ENCODE measurements around the gene TAS2R60.

The TAS2R60 gene

DNA sequence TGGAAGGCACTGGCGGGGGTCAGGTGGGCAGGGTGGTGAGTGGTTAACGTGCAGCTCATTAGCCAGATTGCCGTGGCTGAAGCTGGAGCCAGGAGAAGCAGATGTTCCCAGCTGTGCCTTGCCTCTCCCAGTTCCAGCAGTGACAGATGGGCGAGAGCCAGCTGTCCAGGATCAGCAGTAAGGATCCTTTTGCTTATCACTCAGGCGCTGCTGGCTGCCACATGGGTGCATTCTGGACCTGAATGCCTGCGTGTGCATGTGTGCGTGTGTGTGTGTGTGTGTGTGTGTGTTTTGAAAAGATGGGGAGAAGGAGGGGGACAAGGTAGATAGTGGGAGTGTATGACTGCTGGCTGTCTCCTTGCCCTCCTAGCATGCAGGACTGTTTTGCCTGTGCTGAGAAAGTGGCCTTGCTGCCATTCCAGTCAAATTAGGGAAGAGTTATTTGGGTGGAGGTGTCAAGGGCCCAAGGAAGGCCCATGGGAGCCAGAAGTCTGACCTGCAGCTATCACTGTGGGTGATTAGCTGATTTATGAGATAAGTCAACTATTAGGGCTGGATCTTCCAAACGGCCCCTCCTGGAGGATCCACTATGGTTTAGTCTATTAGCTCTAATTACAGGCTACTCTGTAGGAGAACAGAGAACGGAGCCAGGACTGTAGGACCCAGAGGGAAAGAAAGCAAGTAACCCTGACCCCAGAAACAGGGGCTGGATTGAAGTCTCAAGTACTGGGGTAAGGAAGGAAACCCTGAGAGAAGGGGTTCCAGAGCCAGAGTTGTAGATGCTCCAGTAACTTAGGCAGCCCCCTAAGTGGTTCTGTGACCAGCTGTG is 37.9 kb upstream of the TAS2R60 start:
- POLR2A ChIA-PET = no interaction called here
- no peak for DNase-seq (ENCODE audit: extremely low spot score)
- CTCF ChIA-PET = interaction anchor here (1.5 to 7.5 kb wide), 5 partner anchors 11 to 331 kb away, joined by 3 to 63 read pairs (median 5); no protein-coding TSS in a partner anchor
- TF ChIP-seq, protein P1, sequence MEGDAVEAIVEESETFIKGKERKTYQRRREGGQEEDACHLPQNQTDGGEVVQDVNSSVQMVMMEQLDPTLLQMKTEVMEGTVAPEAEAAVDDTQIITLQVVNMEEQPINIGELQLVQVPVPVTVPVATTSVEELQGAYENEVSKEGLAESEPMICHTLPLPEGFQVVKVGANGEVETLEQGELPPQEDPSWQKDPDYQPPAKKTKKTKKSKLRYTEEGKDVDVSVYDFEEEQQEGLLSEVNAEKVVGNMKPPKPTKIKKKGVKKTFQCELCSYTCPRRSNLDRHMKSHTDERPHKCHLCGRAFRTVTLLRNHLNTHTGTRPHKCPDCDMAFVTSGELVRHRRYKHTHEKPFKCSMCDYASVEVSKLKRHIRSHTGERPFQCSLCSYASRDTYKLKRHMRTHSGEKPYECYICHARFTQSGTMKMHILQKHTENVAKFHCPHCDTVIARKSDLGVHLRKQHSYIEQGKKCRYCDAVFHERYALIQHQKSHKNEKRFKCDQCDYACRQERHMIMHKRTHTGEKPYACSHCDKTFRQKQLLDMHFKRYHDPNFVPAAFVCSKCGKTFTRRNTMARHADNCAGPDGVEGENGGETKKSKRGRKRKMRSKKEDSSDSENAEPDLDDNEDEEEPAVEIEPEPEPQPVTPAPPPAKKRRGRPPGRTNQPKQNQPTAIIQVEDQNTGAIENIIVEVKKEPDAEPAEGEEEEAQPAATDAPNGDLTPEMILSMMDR (IDR thresholded peaks at IDR 0.05; ENCODE audit: control extremely low read depth, extremely low read depth, low read depth, missing control alignments) = no peak

DNA sequence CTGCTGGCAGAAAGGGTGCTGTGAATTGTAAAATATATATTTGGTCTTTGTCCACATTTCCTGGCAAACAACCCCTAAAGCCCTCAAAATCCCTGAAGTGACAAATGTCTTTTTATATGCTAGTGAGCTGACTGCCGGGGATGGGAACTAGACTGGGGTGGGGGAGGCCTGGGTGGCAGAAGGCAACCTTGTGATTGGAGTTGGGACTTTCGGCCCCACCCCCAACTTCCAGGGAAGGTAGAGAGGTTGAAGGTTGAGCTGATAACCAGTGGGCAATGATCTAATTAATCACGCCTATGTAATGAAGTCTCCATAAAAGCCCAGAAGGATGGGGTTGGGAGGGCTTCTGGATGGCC is 37.3 kb upstream of the TAS2R60 start:
- CTCF ChIA-PET = interaction anchor here (1.5 to 7.5 kb wide), 5 partner anchors 10 to 191 kb away, joined by 3 to 63 read pairs (median 9); no protein-coding TSS in a partner anchor
- no peak for DNase-seq (ENCODE audit: extremely low spot score)
- POLR2A ChIA-PET = no interaction called here
- TF ChIP-seq, protein P1 (IDR thresholded peaks at IDR 0.05; ENCODE audit: control extremely low read depth, extremely low read depth, low read depth, missing control alignments) = no peak

DNA sequence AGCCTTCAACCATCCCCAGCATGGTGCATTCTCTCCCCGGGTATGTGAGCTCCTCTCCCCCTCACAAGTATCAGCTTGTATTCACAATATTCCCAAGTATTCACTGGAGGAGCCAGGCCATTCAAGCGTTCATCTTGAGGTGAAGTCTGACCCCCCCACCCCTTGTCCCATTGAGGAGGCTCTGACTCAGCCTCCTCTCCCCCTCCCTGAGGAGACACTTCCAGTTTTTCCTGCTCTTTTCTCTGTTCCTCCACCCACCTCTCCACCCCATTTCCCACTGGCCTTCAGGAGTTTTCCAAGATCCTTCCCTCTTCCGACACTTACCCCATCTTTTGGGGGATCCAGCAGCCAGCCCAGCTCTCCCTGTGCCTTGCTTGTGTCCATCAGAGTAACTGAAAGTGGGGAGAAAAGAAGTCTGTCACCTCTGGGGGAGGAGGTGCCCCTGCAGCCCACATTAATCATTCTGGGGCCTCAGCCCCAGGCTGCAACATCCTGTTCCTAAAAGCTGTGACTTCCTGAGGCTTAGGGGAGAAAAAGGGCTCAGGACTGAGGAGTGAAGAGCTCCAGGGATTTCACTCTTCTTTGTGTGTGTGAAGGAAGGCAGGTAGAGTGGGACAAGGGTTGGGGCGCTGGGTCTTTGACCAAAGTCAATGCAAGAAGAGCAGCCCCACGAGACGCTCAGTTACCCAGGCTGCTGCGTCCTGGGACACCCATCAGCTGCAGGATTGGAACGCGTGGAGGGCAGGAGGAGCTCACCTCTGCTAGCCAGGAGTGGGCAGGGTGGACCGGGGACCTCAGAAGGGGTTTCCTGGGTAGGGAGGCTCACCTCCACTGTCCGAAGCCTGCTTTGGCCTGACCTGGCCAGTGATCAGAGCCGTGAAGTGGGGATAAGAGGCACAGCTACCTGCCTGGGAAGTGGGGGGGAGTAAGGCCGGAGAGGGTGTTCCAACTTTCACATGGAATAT is 35.7 kb upstream of the TAS2R60 start:
- POLR2A ChIA-PET = no interaction called here
- no peak for DNase-seq (ENCODE audit: extremely low spot score)
- TF ChIP-seq, protein P1 (IDR thresholded peaks at IDR 0.05; ENCODE audit: control extremely low read depth, extremely low read depth, low read depth, missing control alignments) = no peak
- CTCF ChIA-PET = interaction anchor here (0.7 to 7.5 kb wide), 10 partner anchors 9 to 193 kb away, joined by 3 to 63 read pairs (median 4); no protein-coding TSS in a partner anchor

DNA sequence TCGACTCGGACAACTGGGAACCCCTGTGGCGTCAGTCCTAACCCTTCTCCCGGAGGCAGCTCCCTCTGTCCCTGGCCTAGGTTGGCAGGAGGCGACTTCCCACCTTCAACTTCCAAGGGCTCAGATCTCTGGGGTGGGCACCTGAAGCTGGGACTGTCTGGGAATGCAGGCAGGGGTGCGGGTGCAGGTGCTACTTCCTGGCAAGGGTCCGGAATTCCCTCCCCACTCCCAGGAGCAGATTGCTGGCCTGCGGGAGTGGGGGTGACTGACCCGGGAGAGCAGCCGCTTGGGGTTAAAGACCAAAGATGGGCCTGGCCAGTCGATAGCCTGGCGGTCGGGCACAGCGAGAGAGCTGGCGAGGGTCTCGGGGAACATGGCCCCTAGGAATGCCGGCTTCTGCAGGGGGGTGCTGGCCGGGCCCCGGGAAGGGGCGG is 35.0 kb upstream of the TAS2R60 start:
- DNase-seq (ENCODE audit: extremely low spot score) = no peak
- TF ChIP-seq, protein P1 (IDR thresholded peaks at IDR 0.05; ENCODE audit: control extremely low read depth, extremely low read depth, low read depth, missing control alignments) = no peak
- ChIA-PET CTCF (interaction anchor here (0.8 to 7.5 kb wide), 9 partner anchors 8 to 193 kb away, joined by 3 to 63 read pairs (median 3); no protein-coding TSS in a partner anchor), POLR2A (no interaction called here)

DNA sequence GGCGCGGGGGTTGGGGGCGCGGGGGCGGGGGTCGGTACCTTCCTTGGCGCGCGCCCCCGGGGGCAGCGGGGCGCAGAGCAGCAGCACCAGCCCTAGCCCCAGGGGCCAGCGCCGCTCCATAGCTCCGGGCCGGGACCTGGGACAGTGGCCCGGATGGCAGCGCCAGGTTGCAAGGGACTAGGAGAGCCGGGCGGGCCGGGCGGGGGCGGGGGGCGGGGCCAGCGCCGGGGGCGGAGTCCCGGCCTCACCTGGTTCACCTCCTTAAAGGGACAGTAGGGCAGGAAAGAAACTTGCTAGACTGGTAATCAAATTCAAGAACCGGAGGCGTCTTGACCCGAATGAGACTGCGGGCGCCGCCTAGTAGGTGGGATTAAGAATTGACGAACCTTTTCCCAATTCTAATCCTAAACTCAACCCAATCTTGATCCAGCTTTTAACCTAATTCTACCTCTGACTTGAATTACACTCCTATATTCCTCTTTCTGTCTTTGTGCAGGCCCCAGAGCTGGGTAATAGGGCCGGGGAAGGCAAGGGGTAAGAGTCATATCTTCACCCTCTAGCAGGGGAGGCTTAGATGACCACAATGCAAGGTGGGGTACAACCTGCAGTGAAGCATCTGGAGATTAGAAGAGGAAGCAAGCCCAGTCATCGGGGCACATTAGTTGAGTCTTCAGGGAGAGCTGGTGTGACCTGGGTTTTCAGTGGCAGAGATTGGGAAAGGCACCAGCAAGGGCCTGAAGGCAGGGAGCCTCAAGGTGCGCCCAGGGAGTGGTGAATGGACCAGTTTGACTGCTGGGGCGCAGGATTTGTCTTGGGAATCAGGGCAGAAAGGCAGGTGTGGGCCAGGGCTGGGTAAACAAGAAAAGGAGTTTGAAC is 34.3 kb upstream of the TAS2R60 start, which contains the start of gene EPHA1:
Gene EPHA1 (minus strand): TSS at position 171 of the 876 bp plus-strand sequence. CDS start 51 bp downstream, at position 120.
- DNase-seq (ENCODE audit: extremely low spot score) = no peak
- TF ChIP-seq, protein P1 (IDR thresholded peaks at IDR 0.05; ENCODE audit: control extremely low read depth, extremely low read depth, low read depth, missing control alignments) = no peak
- POLR2A ChIA-PET = interaction anchor here (0.5 kb wide), 1 partner anchor 16 kb away, joined by 4 read pairs; no protein-coding TSS in a partner anchor
- CTCF ChIA-PET = interaction anchor here (1.3 to 7.5 kb wide), 4 partner anchors 7 to 194 kb away, joined by 3 to 63 read pairs (median 9); no protein-coding TSS in a partner anchor
